Hippocampal formation (tissue), 2 donors: ENCODE results near the gene TRIAP1.

Experiments
- DNase-seq, 2 donors: peaks; one replicate each; lab custom pipeline; 2025; lab: John Stamatoyannopoulos, UW

The TRIAP1 gene

GRCh38 chr12:120429368-120429767, 16.8 kb downstream of the TRIAP1 start:
- DNase-seq: no peak

GRCh38 chr12:120428597-120429229, 17.5 kb downstream of the TRIAP1 start:
- DNase-seq: no peak

DNA sequence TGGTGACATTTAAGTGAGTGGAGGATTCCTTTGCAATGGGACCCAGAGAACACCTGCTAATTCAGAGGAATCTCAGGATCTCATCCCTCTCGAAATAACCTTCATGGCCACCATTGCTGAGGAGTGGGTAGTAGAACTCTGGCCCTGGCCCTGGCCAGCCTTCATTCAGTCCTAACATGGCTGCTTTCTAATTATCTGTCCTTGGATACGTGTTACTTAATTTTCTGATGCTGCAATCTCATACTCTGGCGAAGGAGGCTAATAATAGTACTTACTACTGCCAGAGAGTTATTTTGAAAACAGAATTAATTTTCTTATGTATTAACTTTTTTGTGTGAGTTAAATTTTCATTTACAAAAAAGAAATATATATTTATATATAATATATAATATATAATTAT, 20.4 kb downstream of the TRIAP1 start:
- DNase-seq: no peak

DNA sequence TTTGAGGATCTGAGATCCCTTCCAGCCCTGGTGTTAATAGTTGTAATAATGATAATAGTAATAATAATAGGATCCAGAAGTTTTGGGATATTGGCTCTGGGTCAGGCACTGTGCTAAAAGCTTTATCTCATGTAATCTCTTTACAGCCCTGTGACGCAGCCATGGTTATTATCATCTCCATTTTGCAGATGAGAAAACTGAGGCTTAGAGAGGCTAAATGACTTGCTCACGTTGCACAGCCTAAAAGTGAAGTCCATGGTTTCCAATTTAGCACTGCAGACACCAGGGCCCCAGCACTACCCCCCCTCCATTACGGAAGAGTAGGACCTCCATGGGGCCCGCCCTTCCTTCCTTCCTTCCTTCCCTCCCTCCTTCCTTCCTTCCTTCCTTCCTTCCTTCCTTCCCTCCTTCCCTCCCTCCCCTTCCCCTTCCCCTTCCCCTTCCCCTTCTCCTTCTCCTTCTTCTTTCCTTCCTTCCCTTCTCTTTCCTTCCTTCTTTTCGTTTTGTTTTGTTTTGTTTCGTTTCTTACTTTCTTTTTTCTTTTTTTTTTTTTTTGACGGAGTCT, 23.2 kb downstream of the TRIAP1 start:
- no peak for DNase-seq

GRCh38 chr12:120421701-120422100, 24.5 kb downstream of the TRIAP1 start:
- no peak for DNase-seq

DNA sequence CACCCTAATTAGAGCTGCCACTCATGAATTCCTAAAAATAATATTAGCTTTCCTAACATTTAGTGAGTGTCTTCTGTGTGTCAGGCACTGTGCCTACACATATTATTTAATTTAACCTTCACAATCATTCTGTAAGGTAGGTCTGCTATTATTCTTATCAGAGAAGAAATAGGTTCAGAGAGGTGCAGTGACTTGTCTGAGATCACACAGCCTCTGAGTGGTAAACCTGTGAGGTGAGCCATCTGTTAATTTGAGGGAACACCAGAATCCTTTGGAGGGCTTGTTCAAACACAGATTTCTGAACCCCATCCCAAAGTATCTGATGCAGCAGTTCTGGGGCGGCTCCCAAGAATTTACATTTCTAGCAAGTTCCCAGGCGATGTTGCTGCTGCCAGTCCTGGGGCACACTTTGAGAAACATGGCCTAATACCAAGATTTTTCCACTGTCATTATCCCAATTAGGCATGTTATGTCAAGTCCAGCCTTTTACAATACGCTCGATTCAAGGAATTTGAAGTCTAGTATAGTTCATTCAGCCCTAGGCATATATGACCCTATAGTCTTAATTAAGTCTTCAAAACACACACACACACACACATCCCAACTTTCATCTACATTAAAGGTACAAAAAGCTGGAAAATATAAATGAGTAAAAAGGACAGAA, 28.1 kb downstream of the TRIAP1 start:
- DNase-seq: no peak

- no peak for DNase-seq
Observed at GRCh38 chr12:120416490-120417216, 29.5 kb downstream of the TRIAP1 start.

DNA sequence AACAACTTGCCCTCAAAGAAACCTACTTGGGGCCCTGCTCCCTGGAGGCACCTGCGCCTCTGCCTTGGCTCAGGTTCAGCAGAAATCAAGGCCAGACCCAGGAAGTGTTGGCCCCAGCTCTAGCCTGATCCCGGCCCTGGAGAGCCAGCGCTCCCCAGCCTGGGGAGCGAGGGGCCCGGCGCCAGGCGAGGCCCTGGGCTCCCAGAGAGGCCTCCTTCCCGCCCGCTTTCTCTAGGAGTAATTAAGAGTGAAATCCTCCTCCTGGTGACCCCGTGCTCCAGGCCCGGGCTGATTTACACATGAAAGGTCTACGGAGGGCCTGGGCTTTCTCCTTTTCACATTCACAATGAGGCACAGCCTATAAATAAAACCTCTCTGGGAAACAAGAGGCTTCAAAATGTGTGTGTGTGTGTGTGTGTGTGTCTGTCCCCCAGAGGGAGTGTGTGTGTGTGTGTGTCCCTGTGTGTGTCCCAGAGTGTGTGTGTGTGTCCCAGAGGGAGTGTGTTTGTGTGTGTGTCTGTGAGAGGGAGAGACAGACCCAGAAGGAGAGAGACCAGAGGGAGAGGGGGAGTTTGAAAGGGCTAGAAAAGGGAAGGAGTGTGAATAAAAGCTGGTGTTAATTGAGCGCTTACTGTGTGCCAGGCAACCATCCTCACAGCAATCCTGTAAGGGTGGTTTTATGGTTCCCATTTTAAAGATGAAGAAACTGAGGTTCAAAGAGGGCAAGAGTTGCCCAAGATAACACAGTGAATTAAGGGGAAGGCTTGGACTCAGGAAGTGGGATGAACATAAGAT, 32.1 kb downstream of the TRIAP1 start:
- DNase-seq: peak in 1 of 2 donors; percentile 40

DNA sequence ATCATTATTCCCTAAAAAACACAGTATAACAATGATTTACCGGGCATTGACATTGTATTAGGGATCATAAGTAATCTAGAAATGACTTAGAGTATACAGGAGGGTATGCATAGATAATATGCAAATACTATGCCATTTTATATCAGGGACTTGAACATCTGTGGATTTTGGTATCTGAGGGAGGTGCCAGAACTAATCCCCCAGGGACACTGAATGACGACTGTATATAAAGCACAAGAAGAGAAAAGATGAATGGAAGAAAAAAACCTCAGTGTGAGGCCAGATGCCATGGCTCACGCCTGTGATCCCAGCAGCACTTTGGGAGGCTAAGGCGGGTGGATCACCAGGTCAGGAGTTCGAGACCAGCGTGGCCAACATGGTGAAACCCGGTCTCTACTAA, 33.8 kb downstream of the TRIAP1 start:
- no peak for DNase-seq

DNA sequence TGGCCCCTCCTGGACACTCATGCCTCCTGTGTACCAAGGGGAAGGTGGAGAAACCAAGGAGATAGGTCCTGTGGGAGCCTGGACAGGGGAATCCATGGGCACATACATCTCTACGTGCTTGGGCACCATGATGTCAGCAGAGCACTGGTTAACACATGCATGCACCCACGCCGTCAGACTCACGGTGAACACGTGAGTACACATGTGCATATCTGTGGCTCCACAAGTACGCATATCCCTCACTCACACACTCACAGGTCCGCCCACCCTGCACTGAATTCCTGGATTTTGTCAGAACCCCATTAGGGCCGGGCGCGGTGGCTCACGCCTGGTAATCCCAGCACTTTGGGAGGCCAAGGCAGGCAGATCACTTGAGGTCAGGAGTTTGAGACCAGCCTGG, 37.4 kb downstream of the TRIAP1 start:
- DNase-seq: no peak

DNA sequence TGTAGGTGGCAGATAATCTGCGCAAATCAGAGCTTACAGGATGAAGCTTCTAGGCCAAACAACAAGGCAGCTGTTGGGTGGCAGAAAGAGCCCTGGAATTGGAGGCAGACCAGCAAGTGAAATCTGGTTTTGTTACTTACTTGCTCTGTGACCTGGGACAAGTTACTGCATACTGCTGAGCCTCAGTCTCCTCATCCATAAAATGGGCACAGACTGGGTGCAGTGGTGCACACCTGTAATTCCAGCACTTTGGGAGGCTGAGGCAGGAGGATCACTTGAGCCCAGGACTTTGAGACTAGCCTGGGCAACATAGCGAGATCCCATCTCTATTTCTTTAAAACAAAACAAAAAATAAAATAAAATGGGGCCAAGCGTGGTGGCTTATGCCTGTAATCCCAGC, 39.6 kb downstream of the TRIAP1 start:
- DNase-seq: no peak

DNA sequence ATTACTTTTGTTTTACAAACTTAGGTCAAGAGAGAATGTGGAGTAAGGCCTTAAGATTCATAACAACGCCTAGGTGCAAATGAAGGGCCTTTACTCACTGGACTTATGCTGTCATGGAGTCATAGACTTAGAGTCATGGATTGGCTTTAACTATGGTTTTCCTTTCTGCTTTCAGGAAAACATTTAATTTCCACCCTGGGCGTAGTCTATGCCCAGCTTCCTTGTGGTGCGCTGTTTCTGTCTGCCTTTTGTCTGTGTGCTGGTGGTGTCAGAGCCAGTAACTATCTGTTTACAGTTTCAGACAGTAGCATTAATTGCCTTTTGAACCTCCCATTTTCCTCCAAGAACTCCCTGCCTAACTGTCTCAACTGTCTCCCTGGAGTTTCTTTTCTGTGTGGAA, 40.1 kb downstream of the TRIAP1 start:
- no peak for DNase-seq

GRCh38 chr12:120404271-120404670, 41.9 kb downstream of the TRIAP1 start:
- DNase-seq: no peak

DNA sequence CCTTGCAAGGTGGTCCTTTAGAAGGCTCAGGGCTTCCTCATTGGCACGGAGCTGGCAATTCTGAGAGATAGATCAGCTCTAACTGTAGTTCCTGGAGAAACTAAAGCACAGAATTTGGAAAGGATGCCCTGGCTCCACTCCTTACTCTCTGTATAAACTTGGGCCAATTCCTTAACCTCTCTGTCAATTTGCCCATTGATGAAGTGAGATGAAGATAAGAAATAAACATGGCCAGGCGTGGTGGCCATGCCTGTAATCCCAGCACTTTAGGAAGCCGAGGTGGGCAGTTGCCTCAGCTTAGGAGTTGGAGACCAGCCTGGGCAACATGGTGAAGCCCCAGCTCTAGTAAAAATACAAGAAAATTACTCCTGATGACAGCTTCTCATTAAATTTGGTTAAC, 42.3 kb downstream of the TRIAP1 start:
- no peak for DNase-seq

DNA sequence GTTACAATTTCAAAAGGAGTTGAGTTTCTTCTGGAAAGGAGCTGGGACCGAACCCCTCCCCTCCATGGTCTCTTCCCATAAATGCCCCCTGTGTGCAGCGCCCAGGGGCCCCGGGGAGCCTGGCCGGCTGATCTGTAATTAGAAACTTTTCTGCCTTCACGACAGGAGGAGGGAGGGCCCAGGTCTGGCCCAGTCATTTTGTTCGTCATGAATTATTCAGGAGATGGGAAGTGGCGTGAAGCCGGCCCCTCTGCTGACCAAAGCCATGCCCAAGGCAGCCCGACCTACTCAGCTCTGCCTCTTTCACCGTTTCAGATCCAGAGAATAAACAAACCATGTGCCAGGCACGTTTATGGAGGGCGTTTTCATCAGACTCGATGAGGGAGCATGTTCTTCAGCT, 44.0 kb downstream of the TRIAP1 start:
- DNase-seq: no peak

GRCh38 chr12:120399531-120399930, 46.7 kb downstream of the TRIAP1 start:
- DNase-seq: no peak

DNA sequence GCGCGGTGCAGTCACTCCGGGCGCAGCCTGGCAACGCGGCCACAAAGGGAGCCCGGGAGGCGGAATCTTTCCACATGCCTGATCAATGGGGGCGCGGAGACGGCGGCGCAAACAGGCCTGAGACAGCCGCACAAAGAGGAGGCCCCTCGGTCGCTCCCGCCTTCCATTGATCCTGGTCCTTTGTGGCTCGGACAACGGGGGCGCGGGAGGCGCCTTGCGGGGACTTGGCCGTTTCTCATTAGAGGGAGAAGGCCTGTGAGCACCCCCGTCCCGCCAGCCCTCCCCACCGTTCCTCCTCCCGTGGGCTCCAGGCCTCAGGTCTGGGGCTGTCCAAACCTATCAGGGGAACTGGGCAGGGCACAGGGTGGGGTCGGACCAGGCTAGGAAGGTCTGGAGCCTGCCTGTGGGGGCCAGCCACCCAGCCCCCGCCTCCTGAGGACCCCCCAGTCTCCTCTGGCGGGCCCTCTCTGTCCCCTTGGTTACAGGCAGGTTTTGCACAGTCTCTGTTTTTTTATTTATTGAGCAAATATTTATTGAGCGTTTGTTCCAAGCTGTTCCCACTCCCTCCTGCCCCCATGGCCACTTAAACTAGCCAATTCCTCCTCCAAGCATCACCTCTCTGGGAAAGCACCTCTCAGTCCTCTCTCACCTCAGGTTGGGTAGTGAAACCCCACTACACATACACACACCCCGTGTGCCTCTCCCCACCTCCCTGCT, 48.2 kb downstream of the TRIAP1 start:
- DNase-seq: peak in 1 of 2 donors; percentile 8

DNA sequence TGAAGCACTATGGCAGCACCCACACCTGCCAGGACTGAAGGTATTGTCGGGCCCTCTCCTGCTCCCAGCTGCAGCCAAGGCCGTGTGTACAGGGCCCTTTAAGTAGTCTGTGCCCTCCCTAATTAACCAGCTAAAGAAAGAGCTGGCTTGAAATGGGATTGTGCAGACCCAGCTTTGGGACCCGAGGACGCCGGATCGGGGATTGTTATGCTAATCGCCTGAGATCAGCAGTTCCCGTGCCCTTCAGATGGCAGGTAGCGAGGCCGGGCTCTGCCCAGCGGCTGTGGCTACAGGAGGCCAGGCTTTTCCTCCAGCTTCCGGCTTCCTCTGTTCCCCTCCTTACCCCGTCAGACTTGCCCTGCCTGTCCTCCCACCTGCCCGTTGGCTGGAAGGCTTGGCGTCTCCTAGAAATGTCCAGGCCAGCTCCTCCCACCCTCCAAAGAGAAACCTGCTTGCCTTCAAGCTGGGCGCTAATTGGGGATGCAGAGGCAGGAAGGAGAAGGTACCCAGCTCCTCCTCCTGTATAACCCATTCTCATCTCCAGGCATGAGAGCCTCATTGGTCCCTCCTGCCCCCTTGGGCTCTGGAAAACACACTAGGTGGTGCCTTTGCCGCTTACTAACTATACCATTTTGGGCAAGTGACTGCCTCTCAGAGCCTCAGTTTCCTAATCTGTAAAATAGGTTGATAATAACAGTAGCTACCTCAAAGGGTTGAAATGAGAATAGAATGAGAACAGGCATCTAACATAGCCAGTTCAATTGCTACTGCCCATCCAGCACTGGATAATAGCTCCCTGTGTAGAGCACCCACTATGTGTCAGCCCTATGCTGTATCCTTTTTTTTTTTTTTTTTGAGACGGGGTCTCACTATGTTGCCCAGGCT, 51.5 kb downstream of the TRIAP1 start:
- no peak for DNase-seq
